ENCODE data around the gene ECSCR. TPM values are rescaled to one million over a fixed set of nuclear protein-coding genes. Genes with fewer than 3 reads are reported as not detected.

Gene ECSCR
- total and polyA plus RNA-seq, 10 of the 15 experiments (the other 5 are each of a cell fraction or from before 2014, with no cell fraction given) = 0.15 to 0.83 (median 0.23) TPM; not detected in 3

DNA sequence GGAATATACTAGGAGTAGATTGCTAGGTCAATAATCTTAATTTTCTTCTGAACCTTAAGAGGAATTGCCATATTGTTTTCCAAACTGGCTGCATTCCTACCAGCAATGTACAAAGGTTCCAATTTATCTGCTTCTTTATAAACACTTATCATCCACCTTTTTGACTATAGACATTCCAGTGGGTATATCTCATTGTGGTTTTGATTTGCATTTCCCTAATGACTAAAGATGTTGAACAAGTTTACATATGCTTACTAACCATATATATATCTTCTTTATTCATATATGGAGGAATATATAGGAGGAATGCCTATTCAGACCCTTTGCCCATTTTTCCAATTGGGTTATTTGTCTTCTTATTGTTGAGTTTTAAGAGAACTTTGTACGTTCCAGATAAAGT is 30.8 kb downstream of the ECSCR start:
- intact Hi-C loops (cut with micrococcal nuclease; ENCODE audit: unreplicated experiment) (no loop called here), in situ Hi-C loops (cut with MboI) (no loop called here)
- 100% methylated on average over 1 of the region's 1 CpG for WGBS (ENCODE audit: insufficient coverage, insufficient replicate concordance, low lambda C conversion rate, missing lambda C conversion rate)
- Histone ChIP-seq H3K4me1 (ENCODE audit: control insufficient read depth, insufficient read depth, low read length) (peaks cover 2% of the 10 kb centered on the region; the same call in 1 of the 2 replicates), H3K9me3 (replicated peaks; ENCODE audit: control insufficient read depth, insufficient read depth, low read length) (no peaks in the 10 kb centered on the region), H3K4me3 (no peak overlapping the region), H4K20me1 (ENCODE audit: control insufficient read depth, insufficient read depth) (no peaks in the 10 kb centered on the region), H3K27me3 (replicated peaks in 1 of 2; ENCODE audit: control insufficient read depth in 2 of 2, insufficient read depth in 2 of 2, low read length in 1 of 2) (no peaks in the 10 kb centered on the region), H2AFZ (ENCODE audit: control insufficient read depth, low read depth, low read length) (no peak overlapping the region), H3K4me2 (ENCODE audit: control insufficient read depth, insufficient read depth) (no peak overlapping the region), H3K79me2 (ENCODE audit: control insufficient read depth, insufficient read depth, low read length) (no peaks in the 10 kb centered on the region), H3K9ac (ENCODE audit: control insufficient read depth, insufficient read depth, low read length) (no peak overlapping the region), H3K36me3 (ENCODE audit: control insufficient read depth in 2 of 2, insufficient read depth in 2 of 2, low read length in 1 of 2) (no peaks in the 10 kb centered on the region; a peak in 1 of 4 replicates), H3K27ac (ENCODE audit: control insufficient read depth, insufficient read depth) (no peak overlapping the region)
- CTCF ChIA-PET = interaction anchor here (1.0 to 7.9 kb wide), 5 partner anchors 9 to 81 kb away, joined by 3 to 83 read pairs (median 4); no protein-coding TSS in a partner anchor
- ATAC-seq (no peak), FAIRE-seq (no peak), DNase-seq (ENCODE audit: low read depth, low spot score) (no peak)
- RAD21 ChIA-PET (ENCODE audit: unreplicated experiment) = no interaction called here
- BruUV-seq (replicated peaks) = no TSS peak
- TF ChIP-seq, protein P1, sequence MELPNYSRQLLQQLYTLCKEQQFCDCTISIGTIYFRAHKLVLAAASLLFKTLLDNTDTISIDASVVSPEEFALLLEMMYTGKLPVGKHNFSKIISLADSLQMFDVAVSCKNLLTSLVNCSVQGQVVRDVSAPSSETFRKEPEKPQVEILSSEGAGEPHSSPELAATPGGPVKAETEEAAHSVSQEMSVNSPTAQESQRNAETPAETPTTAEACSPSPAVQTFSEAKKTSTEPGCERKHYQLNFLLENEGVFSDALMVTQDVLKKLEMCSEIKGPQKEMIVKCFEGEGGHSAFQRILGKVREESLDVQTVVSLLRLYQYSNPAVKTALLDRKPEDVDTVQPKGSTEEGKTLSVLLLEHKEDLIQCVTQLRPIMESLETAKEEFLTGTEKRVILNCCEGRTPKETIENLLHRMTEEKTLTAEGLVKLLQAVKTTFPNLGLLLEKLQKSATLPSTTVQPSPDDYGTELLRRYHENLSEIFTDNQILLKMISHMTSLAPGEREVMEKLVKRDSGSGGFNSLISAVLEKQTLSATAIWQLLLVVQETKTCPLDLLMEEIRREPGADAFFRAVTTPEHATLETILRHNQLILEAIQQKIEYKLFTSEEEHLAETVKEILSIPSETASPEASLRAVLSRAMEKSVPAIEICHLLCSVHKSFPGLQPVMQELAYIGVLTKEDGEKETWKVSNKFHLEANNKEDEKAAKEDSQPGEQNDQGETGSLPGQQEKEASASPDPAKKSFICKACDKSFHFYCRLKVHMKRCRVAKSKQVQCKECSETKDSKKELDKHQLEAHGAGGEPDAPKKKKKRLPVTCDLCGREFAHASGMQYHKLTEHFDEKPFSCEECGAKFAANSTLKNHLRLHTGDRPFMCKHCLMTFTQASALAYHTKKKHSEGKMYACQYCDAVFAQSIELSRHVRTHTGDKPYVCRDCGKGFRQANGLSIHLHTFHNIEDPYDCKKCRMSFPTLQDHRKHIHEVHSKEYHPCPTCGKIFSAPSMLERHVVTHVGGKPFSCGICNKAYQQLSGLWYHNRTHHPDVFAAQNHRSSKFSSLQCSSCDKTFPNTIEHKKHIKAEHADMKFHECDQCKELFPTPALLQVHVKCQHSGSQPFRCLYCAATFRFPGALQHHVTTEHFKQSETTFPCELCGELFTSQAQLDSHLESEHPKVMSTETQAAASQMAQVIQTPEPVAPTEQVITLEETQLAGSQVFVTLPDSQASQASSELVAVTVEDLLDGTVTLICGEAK (IDR thresholded peaks at IDR 0.05; ENCODE audit: borderline replicate concordance) = no peak
- TF ChIP-seq KAT2A (conservative IDR thresholded peaks at IDR 0.05; ENCODE audit: control insufficient read depth, low read depth, low read length) (no peak), SUPT20H (IDR thresholded peaks at IDR 0.05; ENCODE audit: borderline replicate concordance, control insufficient read depth, low read depth, low read length) (no peak), KDM1A (IDR thresholded peaks at IDR 0.05; ENCODE audit: borderline replicate concordance) (no peak), CHD2 (IDR thresholded peaks at IDR 0.05; ENCODE audit: borderline replicate concordance, low read depth, low read length) (no peak), NBN (IDR thresholded peaks at IDR 0.05) (no peak), CBX5 (IDR thresholded peaks at IDR 0.05; ENCODE audit: low read depth) (no peak)
- SMC1A ChIA-PET (ENCODE audit: uncharacterized antibody, unreplicated experiment) = interaction anchor here (1.1 to 2.7 kb wide), 4 partner anchors 8 to 81 kb away, joined by 4 to 20 read pairs (median 12); no protein-coding TSS in a partner anchor
- POLR2A ChIA-PET = interaction anchor here (1.2 kb wide), 1 partner anchor 49 kb away, joined by 3 read pairs; no protein-coding TSS in a partner anchor

Data from GM12878 (cell line).